ENCODE data around the gene VWDE. TPM values are rescaled to one million over a fixed set of nuclear protein-coding genes. Genes with fewer than 3 reads are reported as not detected.
"Not testable (repeated sequence)": the region's sequence is repeated elsewhere in the genome, so short reads cannot be mapped to it uniquely, and the experiment has no call there.

Gene VWDE
- total RNA-seq, 1 experiment from 2014 or later = not detected

- no peak for DNase-seq (ENCODE audit: low spot score)
Observed at GRCh38 chr7:12401538-12402364, 1.9 kb downstream of the VWDE start.

- DNase-seq (ENCODE audit: low spot score) = no peak
Observed at GRCh38 chr7:12398186-12398585, 5.5 kb downstream of the VWDE start.

GRCh38 chr7:12397671-12398070, 6.0 kb downstream of the VWDE start:
- no peak for DNase-seq (ENCODE audit: low spot score)

DNA sequence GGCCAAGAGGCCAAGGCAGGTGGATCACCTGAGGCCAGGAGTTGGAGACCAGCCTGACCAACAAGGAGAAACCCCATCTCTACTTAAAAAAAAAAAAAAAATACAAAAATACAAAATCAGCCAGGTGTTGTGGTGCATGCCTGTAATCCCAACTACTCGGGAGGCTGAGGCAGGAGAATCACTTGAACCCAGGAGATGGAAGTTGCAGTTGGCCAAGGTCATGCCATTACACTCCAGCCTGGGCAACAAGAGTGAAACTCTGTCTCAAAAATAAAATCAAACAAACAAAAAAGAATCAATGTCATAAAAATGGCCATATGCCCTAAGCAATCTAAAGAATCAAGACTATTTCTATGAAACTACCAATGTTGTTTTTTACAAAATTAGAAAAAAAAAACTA, 7.0 kb downstream of the VWDE start:
- not testable (repeated sequence) for DNase-seq (ENCODE audit: low spot score)

DNA sequence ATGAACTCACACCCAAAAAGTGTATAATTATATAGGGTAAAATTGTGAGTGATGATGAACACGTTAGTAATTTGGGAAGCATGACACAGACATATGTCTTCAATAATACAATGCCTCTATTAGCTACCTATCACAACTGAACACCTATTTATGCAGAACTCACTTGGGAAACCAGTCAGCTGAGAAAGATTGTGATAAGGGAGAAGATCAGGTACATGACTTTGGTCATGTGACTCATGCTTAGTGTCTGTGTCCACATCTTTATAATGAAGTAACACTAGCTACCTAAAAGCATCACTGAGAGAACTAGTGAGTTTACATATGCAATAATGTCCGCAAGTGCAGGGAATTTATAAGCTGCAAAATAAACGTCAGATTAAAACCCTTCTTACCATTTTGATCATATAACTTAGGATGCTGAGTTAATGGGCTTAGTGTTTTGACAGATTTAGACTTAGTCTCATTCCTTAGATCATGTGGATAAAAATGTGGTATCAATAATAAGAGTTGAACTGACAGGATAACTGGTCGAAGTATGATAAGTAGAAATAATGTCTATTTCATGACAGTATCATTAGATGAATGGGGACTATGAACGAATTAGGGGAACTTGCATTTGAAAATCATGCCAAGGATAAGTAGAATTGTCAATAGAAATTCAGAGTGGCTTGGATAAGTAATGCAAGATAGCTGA, 11.6 kb downstream of the VWDE start:
- no peak for DNase-seq (ENCODE audit: low spot score)

DNA sequence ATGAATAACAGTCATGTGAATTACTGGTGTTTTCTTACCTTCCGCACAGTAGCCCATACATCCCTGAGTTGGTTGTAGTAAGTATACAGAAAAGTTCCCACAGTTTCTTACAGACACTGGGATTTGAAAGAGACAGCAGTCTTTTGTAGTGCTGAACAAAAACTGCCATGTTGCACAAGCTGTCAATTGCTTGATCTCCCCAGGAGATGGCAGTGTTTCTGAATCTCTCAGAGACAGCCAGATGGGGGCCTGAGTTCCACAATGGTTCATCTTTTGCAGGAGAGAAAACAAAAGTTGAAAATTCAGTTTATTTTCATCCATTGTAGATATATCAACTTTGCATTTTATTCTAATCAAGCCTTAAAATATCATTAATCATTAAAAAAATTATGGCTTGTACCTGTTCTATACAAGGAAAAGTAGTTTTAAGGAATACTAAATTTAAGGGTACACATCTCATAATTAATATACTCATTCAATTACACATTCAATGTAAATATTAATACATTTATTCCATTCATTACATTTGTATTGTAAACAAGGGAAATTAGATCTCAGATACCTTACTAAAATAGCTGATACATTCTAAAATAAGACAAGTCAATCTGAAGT, 14.5 kb downstream of the VWDE start:
- DNase-seq (ENCODE audit: low spot score) = peak; percentile 72

GRCh38 chr7:12386313-12386740, 17.3 kb downstream of the VWDE start:
- DNase-seq (ENCODE audit: low spot score) = no peak

DNA sequence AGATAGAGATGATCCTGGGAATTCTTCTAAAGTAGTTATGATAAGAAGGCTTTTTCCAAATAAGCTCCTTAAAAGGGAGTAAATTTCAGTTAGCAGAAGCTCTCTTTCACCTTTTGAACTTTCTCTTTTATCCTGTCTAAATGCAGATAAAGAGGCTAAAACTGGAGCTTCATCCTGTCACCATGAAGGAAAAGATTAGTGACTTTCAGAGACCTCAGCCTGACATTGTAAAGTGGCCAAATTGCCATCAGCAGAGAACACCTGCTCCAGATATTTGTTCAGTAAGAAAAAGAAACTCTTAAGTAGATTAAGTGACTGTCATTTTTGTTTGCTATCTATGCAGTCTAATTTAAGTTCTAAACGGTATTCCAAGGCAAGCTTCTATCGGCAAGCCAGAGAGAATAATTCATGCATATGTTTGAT, 18.3 kb downstream of the VWDE start:
- no peak for DNase-seq (ENCODE audit: low spot score)

- DNase-seq (ENCODE audit: low spot score) = no peak
Observed at GRCh38 chr7:12383377-12383776, 20.3 kb downstream of the VWDE start.

DNA sequence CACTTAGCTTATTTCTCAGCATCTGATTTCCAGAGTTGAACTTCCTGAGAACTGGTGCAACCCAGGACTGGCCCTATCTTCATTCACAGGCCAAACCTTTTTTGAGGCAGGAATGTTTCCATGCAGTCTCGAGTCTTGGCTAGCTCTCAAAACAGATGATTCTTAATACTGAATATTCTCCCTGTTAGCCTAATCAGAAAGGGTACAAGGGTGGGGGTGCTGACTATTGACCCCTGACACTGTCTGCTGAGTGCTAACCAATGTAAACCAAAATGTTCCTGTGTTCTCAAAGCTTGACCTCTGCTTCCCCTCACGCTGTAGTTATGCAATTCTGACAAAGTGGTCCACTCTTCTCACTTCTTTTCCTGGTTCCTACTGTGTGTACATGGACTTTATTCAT, 25.3 kb downstream of the VWDE start:
- no peak for DNase-seq (ENCODE audit: low spot score)

DNA sequence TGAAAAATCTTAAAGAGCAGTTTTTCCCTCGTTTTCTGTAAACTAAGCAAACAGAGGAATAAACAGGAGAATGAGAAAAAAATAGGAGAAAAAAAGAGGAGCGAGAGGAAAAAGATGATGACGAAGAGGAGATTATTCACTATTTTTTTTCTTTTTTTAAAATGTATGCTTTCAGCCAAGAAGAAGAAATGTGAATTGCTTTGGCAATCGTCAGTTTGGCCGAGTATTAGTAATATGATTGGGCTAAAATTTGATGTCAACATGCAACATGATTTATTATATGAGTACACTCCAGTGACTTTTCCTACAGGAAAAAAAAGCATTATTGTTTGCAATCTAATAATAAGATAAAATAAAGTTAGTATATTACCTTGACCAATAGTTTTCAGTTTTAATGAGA, 26.3 kb downstream of the VWDE start:
- no peak for DNase-seq (ENCODE audit: low spot score)

DNA sequence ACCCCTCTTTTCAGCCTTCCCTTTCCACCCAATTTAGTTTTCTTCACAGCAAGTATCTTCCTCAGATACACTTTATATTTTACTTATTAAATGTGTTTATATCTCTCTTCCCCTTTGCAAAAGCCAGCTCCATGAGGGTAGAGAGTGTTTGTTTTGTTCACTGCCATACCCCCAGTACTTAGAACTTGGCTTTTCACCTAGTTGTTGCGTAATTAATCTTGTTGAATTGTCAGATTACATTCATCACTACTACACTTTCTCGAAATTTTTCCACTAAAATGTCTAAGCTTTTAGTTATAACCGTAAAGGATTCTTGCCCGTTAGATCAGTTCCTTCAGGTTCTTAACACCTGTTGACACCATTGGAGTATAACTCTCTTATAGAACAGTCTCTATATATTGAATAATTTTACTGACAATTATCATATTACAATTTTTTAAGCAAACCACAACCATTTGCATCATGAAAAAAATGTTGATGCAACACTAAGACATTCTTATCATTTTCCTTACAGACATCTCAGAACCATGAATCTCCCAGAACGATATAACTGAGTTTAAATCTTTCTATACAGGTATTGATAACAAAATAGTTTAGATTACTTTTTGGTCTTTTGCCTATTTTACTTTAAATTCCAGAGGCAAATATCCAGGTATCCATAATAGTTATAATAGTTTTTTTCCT, 29.9 kb downstream of the VWDE start:
- no peak for DNase-seq (ENCODE audit: low spot score)

DNA sequence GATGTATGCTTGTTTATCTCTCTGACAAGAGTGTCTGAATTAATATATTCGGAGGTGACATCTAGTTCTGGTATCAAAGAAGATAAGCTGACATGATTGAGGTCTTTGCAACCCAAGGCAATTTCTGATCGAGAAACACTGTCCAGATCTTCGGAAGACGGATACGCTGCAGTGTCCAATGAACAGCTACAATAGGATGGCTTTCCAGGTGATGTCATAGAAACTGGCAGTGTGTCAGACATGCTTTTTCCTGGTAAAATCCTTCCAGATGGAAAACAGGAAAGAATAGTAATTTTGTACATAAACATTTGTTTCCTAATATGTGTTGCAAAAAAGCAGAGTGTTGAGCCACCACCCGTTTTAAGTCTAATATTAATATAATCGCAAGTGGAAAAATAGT, 33.4 kb downstream of the VWDE start:
- no peak for DNase-seq (ENCODE audit: low spot score)

- no peak for DNase-seq (ENCODE audit: low spot score)
Observed at GRCh38 chr7:12369756-12370155, 33.9 kb downstream of the VWDE start.

- no peak for DNase-seq (ENCODE audit: low spot score)
Observed at GRCh38 chr7:12369072-12369471, 34.6 kb downstream of the VWDE start.

- no peak for DNase-seq (ENCODE audit: low spot score)
Observed at GRCh38 chr7:12360948-12361347, 42.7 kb downstream of the VWDE start.

- DNase-seq (ENCODE audit: low spot score) = no peak
Observed at GRCh38 chr7:12358694-12359093, 45.0 kb downstream of the VWDE start.

GRCh38 chr7:12357508-12357907, 46.2 kb downstream of the VWDE start:
- no peak for DNase-seq (ENCODE audit: low spot score)

- no peak for DNase-seq (ENCODE audit: low spot score)
Observed at GRCh38 chr7:12351843-12352242, 51.8 kb downstream of the VWDE start.

DNA sequence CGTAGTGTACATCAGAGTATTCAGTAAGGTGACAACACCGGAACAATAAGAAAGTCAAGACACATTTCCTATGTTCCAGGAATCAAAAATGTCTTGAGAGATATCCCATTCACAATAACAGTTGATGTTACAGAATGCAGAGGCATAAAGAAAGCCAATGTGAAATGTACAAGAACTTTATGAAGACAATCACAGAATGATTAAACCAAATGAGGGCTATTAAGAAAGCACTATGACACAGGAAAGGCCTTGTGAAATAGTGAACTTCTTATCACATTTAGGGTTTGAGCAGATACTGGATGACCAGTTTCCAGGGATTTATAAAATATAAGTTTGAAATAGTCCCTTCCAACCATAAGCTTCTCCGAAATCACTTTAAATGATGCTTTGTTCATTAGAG, 52.7 kb downstream of the VWDE start:
- no peak for DNase-seq (ENCODE audit: low spot score)

DNA sequence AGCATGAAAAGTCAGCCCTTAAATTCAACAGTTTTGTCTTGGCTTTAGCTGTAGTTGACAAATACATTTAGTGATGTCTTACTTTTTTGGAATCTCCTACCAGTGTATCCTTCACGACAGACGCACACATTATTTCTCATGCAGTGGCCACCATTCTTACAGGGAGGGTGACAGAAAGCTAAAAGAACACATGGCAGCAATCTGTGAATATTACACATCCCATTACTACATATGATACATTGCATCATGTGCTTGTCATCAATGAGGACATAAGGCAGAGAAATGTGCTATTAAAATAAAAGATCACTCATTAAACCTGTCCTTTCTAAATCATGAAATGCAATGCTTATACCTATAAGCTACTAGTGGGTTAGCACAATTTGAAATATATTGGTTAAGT, 66.6 kb downstream of the VWDE start:
- DNase-seq (ENCODE audit: low spot score) = no peak
